ENCODE measurements around the gene STMN3.
A peak's percentile ranks its signal among the peaks of the same experiment; 100 is the strongest.
"Not testable (repeated sequence)": the region's sequence is repeated elsewhere in the genome, so short reads cannot be mapped to it uniquely, and the experiment has no call there.

The STMN3 gene

GRCh38 chr20:63636752-63637628, 16.2 kb downstream of the STMN3 start:
- no peak for DNase-seq (ENCODE audit: low read depth in 2 of 2)

- DNase-seq (ENCODE audit: low read depth in 2 of 2) = peak; percentile 32 to 56
Observed at GRCh38 chr20:63635431-63636141, 17.6 kb downstream of the STMN3 start.

GRCh38 chr20:63633732-63634131, 19.5 kb downstream of the STMN3 start:
- no peak for DNase-seq (ENCODE audit: low read depth in 2 of 2)

DNA sequence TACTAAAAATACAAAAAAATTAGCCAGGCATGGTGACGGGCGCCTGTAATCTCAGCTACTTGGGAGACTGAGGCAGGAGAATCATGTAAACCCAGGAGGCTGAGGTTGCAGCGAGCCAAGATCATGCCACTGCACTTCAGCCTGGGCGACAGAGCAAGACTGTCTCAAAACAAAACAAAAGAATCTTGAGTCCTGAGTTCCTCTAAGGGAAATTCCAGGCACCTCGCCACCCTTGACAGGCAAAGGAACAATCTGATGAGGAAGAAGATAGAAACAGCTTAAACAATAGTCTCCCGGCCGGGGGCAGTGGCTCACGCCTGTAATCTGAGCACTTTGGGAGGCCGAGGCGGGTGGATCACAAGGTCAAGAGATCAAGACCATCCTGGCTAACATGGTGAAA, 21.8 kb downstream of the STMN3 start:
- not testable (repeated sequence) for DNase-seq (ENCODE audit: low read depth in 2 of 2)

GRCh38 chr20:63630956-63631355, 22.3 kb downstream of the STMN3 start:
- DNase-seq (ENCODE audit: low read depth in 2 of 2) = not testable (repeated sequence)

DNA sequence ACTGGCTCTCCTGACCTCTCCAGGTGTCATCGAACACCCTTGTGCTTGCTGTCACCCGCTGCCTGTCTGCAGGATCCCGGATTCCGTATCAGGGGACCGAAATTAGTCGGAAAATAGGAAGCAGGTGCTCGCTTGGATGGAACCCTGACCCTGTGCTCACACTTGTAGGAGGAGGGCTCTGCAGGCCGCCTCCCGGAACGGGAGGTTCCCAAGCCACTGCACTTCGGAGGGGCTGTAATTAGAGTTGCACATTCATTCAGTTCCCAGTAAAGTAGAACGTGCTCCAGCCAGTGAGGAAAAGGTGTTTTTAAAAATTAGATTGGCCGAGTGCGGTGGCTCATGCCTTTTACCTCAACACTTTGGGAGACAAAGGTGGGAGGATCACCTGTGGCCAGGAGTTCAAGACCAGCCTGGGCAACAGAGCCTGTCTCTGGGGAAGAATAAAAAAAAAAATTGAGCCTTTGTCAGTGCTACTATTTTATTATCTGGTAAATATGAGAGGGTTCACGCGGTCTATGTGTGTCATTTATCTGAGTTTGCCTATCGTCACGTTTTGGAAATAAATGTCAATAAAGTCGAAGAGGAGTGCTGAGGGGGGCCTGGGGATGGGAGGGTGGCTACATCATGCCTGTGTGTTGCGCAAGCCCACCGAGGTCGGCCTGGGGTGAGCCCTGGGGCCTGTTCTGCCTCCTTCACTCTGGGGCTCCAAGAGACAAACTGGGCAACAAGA, 24.8 kb downstream of the STMN3 start:
- peak; percentile 52 to 59 for DNase-seq (ENCODE audit: low read depth in 2 of 2)

DNA sequence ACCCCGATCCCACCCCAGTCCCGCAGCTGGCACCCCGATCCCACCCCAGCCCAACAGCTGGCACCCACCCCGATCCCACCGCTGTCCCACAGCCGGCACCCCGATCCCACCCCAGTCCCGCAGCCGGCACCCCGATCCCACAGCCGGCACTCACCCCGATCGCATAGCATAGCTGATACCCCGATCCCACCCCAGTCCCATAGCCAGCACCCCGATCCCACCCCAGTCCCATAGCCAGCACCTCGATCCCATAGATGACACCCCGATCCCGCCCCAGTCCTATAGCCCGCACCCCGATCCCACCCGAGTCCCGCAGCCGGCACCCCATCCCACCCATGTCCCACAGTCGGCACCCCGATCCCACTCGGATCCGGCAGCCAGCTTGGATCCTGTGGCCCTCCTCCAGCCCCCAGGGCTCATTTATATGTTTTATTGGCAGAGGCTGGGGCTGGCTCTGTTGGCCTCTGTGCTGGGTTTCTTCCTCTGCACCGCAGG, 25.4 kb downstream of the STMN3 start:
- DNase-seq (ENCODE audit: low read depth in 2 of 2) = peak in 1 of 2 donors; percentile 29

- peak; percentile 92 for DNase-seq (ENCODE audit: low read depth in 2 of 2)
Observed at GRCh38 chr20:63627129-63627750, 26.0 kb downstream of the STMN3 start.

DNA sequence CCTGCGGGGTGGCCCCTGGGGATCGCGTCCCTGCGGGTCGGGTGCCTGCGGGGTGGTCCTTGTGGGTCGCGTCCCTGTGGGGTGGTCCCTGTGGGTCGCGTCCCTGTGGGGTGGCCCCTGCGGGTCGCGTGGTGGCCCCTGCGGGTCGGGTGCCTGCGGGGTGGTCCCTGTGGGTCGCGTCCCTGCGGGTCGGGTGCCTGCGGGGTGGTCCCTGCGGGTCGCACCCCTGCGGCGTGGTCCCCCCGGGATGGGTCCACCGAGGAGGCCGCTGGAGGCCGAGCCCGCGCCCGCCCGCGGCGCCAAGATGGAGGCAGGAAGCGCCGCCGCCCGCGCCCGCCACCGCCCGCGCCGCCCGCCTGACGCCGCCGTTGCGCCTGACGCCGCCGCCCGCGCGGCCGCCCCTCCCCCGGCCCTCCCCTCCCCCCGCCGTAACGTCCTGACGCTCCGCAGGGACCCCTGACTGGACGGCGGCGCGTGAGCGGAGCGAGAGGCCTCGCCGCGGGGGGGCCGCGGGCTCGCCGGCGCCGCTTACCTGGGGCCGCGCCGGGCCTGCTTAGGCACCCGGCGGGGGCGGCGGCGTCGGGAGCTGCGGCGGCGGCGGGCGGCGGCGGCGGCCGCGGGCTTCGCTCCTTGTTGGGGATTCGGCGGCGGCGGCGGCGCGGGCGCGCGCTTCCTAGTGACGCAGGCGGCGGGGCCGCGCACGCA, 26.6 kb downstream of the STMN3 start, which contains the start of gene GMEB2:
TSS of gene GMEB2 (minus strand) at position 678 of the 705 bp plus-strand sequence. CDS start 7,704 bp downstream, outside the sequence.
- peak; percentile 65 to 73 for DNase-seq (ENCODE audit: low read depth in 2 of 2)

DNA sequence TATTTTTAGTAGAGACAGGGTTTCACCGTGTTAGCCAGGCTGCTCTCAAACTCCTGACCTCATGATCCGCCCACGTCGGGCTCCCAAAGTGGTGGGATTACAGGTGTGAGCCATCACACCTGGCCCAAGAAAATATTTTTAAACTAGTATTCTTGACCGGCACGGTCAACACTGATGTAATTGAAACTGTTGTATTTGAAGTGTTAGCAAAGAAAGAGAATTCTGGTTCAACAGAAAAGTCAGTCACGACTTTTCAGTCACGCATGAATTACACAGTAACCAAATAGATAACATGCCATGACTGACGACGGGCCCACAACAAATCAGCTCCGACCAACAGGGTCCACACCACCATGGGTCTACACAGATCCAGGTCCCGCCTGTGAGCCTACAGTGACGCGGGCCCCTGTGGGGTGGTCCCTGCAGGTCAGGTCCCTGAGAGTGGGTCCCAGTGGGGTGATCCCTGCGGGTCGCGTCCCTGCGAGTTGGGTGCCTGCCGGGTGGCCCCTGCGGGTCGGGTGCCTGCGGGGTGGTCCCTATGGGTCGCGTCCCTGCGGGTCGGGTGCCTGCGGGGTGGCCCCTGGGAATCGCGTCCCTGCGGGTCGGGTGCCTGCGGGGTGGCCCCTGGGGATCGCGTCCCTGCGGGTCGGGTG, 27.3 kb downstream of the STMN3 start:
- DNase-seq (ENCODE audit: low read depth in 2 of 2) = no peak

DNA sequence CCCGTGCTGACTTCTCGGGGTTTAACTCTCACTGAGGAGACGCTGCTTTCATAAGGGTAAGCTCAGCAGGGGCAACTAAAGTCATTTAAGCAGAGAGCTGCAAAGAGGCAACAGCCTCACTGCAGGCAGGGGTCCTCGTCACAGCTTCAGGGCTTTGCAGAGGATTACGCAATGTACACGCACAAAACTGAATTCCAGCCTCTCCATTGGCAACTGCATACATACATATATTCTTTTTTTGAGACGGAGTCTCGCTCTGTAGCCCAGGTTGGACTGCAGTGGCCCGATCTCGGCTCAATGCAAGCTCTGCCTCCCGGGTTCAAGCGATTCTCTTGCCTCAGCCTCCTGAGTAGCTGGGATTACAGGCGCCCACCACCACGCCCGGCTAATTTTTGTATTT, 28.7 kb downstream of the STMN3 start:
- no peak for DNase-seq (ENCODE audit: low read depth in 2 of 2)

- no peak for DNase-seq (ENCODE audit: low read depth in 2 of 2)
Observed at GRCh38 chr20:63622732-63623131, 30.5 kb downstream of the STMN3 start.

DNA sequence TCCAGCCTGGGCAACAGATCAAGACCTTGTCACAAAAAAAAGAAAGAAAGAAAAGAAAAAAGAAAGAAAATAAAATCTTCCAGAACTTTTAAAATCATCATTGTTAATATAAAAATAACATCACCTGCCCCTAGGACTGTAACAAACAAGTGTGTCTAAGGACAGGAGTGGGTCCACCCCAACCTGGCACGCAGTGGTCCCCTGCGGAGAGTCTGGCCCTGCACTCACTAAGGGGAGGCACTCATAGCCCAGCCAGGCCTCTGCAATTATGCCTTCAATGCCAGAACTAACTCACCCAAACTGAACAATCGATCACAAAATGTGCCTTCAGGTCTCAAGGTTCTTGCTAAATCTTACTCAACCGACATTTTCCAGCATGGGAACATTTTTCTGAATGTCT, 31.1 kb downstream of the STMN3 start:
- no peak for DNase-seq (ENCODE audit: low read depth in 2 of 2)

DNA sequence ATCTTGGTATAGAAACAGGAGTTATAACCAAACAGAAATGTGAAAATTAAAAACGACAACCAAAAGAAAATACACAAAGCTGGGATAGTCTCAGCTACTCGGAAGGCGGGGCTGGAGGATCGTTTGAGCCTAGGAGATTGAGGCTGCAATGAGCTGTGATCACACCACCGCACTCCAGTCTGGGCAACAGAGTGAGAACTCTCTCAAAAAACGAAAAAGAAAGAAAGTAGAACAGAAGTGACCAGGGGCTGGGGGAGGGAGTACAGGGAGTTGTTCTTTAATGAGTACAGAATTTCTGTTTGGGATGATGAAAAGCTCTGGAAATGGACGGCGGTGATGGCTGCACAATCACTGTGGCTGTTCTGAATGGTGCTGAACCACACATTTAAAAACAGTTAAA, 32.2 kb downstream of the STMN3 start:
- no peak for DNase-seq (ENCODE audit: low read depth in 2 of 2)

- no peak for DNase-seq (ENCODE audit: low read depth in 2 of 2)
Observed at GRCh38 chr20:63619505-63619904, 33.7 kb downstream of the STMN3 start.

DNA sequence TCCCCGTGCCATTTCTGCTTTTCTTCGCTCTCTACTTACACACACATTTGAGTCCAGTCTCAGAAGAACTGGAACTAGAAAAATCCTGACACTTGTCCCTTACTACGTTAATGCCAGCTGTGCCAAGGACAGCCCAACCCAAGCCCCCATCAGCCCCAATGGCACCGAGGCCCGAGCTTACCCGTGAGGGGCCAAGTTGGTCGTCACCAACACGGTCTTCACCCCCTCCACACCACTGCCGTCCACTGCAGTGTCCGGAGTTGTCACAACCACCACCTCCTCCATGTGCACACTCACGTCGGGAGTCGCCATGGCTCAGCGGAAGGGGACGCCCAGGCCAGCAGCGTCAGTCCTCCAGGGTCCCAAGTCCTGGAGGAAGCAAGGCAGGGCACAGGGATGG, 34.1 kb downstream of the STMN3 start:
- DNase-seq (ENCODE audit: low read depth in 2 of 2) = no peak

GRCh38 chr20:63618291-63618980, 34.8 kb downstream of the STMN3 start:
- DNase-seq (ENCODE audit: low read depth in 2 of 2) = no peak

GRCh38 chr20:63617876-63618265, 35.4 kb downstream of the STMN3 start:
- DNase-seq (ENCODE audit: low read depth in 2 of 2) = no peak

DNA sequence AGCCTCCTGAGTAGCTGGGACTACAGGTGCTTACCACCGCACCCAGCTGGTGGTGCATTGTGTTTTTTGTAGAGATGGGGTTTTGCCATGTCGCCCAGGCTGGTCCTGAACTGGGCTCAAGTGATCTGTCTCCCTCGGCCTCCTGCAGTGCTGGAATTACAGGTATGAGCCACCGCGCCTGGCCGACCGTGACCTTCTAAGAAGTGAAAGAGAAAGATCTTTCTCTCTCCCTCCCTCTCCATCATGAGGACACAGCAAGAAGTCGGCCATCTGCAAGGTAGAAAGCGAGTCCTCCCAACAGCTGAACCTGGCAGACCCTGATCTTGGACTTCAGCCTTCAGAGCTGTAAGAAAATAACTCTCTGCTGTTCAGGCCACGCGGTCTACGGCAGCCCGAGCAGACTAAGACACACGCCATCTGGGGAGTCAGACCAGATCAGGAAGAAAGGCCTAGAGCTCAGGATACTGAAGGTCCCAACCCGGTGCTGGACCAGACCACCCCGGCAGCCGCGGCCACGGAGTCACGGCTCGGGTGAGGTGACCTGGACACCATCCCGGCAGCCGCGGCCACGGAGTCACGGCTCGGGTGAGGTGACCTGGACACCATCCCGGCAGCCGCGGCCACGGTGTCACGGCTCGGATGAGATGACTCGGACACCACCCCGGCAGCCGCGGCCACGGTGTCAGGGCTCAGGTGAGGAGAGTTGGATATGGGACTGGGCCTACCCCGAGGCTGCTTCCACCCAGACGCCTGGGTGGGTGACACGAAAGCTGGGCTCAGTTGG, 35.9 kb downstream of the STMN3 start:
- DNase-seq (ENCODE audit: low read depth in 2 of 2) = no peak

Measured in stimulated activated CD4-positive, alpha-beta T cell treated with anti-CD3 and anti-CD28 coated beads, Interleukin-1b, Interleukin-23, amount 100 ng/mL, for 4 hours (primary cell).